GM12892 (cell line): Measurements from ENCODE around the gene MAML3.

ENCODE experiments used
- POLR2A ChIP-seq: IDR thresholded peaks from 2 replicates; pipeline ENCODE4 v1.6.1; 2011; ENCODE audit warnings: low read depth, low read length, control low read depth
- POLR2AphosphoS5 ChIP-seq: IDR thresholded peaks from 2 replicates; pipeline ENCODE4 v1.6.1; 2011; ENCODE audit warnings: low read depth, low read length, control low read depth
- TAF1 ChIP-seq: IDR thresholded peaks from 2 replicates; pipeline ENCODE4 v1.6.1; 2011; ENCODE audit warnings: low read depth, mild to moderate bottlenecking, control low read depth, low read length, borderline replicate concordance

- no peak for TF ChIP-seq POLR2A
- TF ChIP-seq TAF1, result no peak
- no peak for TF ChIP-seq POLR2AphosphoS5
Measured at GRCh38 chr4:139934057-139934707, 219.8 kb downstream of the MAML3 start.
